Stimulated activated CD4-positive, alpha-beta T cell treated with anti-CD3 and anti-CD28 coated beads, TNF-alpha, amount 100 ng/mL, for 24 hours (primary cell): Measurements from ENCODE around the gene GABRB3.

Experiments
- DNase-seq, 3 experiments: peaks; one replicate each; pipeline ENCODE4 v3.0.0-alpha.2; 2020; ENCODE audit warnings: low read depth in 3 of 3

Gene GABRB3

GRCh38 chr15:26561130-26561529 lies 211.7 kb downstream of the GABRB3 start:
- no peak for DNase-seq

DNA sequence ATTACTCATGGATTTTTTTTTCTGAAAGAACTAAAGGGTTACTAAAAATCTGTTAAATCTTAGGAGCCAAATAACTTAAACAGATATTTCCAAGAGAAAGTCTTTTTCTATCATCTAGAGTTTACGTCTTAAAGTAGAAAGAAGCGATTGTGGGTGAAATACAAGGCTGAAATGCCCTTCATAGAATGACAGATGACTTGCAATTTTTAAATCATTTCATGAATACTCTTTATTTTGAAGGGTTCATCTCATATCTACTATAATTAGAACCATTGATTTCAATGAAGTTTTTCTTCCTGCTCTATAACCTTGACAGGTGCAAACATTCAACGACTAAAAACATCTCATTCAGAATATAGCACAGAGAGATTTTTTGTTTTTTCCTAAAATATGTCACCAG lies 217.0 kb downstream of the GABRB3 start:
- no peak for DNase-seq

- DNase-seq: no peak
Observed at GRCh38 chr15:26551473-26551872, 221.4 kb downstream of the GABRB3 start.

GRCh38 chr15:26550880-26551279 lies 222.0 kb downstream of the GABRB3 start:
- no peak for DNase-seq

DNA sequence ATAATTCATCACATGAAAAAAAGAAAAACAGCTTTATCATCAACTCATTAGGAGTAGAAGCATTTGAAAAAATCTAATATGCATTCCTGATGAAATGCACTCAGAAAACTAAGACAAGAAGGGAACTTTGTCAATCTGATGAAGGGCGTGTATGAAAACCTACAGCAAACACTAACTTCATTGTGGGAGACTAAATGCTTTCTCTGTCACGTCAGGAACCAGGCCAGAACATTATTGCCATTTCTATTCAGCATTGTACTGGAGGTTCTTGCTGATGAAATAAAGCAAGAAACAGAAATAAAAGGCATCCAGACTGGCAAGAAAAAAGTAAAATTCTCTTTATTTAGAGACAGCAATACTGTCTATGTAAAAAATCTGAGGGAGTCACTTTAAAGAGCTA lies 235.2 kb downstream of the GABRB3 start:
- DNase-seq: no peak

GRCh38 chr15:26531489-26531888 lies 241.4 kb downstream of the GABRB3 start:
- DNase-seq: no peak

- no peak for DNase-seq
Observed at GRCh38 chr15:26525096-26525495, 247.8 kb downstream of the GABRB3 start.

DNA sequence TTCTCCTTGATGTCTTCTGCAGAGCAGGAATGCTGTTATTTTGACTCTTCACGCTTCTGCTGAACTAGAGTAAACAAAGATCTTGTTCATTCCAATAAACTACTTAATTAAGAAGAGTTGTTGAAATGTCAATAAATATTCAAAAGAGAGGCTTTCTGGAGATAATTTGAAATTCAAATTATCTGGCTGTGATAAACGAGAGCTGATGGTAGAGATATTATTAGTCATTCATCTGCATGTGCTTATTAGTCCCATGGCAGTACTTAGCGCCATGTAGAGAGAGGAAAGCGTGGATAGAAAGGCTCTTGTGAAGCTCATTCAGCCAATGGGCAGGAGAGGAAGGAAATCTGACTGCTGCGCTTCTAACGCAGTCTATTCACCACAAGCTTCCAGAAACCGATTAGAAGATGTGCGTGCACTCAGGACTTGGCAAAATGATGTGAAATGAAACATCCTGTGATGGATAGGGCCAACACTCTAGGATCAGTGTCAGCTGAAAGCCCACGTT lies 251.1 kb downstream of the GABRB3 start:
- no peak for DNase-seq

GRCh38 chr15:26521130-26521529 lies 251.7 kb downstream of the GABRB3 start:
- DNase-seq: no peak

DNA sequence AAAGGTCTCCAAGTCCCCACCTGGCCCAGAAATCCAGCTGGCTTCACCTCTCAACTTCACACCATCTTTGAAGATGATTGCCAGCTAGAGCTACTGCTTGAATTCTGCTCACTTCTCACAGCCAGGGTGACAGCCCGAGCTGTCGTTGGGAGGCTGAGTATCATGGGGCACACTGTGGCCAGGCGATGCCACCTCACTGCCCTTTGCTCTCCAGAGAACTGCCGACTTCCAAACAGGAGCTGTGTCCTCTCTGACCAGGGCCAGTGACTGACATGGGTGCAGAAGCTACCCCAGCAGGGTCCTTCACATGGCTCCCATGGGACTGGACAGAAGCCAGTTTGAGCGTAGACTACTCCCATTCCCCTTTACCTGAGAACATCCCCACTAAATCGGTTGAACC lies 254.0 kb downstream of the GABRB3 start:
- DNase-seq: no peak

DNA sequence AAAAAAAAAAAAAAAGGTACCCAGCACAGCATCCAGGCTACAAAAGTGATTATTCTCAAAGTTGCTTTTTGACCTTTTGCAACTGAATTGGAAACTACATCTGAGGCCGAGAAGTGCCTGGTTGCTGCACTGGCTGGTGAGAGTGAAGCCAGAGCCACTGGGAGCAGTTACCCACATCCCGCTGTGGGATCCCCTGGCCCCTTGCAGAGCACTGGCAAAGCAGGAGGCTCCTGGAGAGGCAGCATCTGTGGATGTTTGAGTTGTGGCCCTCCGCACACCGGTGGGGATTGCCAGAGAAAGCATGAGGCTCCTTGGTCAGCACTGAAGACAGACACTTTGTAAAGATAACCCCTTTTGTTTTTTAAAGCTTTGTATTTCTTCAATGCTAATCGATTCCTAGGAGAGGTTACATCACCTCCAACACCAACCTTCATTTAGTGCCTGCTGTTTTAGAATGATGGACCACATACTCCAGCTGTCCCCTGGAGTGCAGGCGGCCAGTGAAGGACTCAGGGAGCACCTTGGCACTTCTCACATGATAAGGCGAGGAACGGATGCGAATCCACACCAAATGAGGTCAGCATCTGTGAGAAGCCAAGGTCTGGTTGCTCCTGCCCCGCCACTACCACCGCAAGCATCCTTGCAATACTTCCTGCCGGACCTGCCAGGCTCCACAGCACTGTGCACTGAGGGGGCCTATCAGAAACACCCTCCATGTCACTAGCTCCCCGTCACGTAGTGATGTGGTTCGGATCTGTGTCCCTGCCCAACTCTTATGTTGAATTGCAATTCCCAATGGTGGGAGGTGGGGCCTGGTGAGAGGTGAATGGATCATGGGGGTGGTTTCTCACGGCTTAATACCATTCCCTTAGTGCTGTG lies 256.5 kb downstream of the GABRB3 start:
- no peak for DNase-seq

- DNase-seq: no peak
Observed at GRCh38 chr15:26504009-26504408, 268.9 kb downstream of the GABRB3 start.
